Activated CD4-positive, alpha-beta T cell treated with anti-CD3 and anti-CD28 coated beads for 24 hours (primary cell): ENCODE results near the gene TMEM106C.

ENCODE experiments used
- DNase-seq, 2 donors: peaks; one replicate each; pipeline ENCODE4 v3.0.0-alpha.2; 2020; ENCODE audit warnings: low read depth in 2 of 2

TMEM106C gene

GRCh38 chr12:47963340-47964040 is at the start of gene TMEM106C:
Gene TMEM106C, plus strand, starts transcription at chr12:47963596. Its CDS starts 641 bp downstream, at chr12:47964237.
- DNase-seq: peak; percentile 87 to 88

GRCh38 chr12:47920913-47921312 is 42.5 kb upstream of the TMEM106C start:
- DNase-seq: no peak

GRCh38 chr12:47921907-47922306 is 41.5 kb upstream of the TMEM106C start:
- DNase-seq: no peak

GRCh38 chr12:47927346-47927745 is 36.0 kb upstream of the TMEM106C start:
- DNase-seq: no peak

GRCh38 chr12:47930634-47931033 is 32.8 kb upstream of the TMEM106C start:
- no peak for DNase-seq

GRCh38 chr12:47931187-47931586 is 32.2 kb upstream of the TMEM106C start:
- DNase-seq: no peak

- no peak for DNase-seq
Measured at GRCh38 chr12:47935184-47935583, 28.2 kb upstream of the TMEM106C start.

- no peak for DNase-seq
Measured at GRCh38 chr12:47938093-47938492, 25.3 kb upstream of the TMEM106C start.

GRCh38 chr12:47938594-47938993 is 24.8 kb upstream of the TMEM106C start:
- no peak for DNase-seq

GRCh38 chr12:47939009-47939601 is 24.3 kb upstream of the TMEM106C start:
- no peak for DNase-seq

- DNase-seq: no peak
Measured at GRCh38 chr12:47940773-47941474, 22.5 kb upstream of the TMEM106C start.

GRCh38 chr12:47941475-47941780 is 22.0 kb upstream of the TMEM106C start:
- DNase-seq: no peak

- peak in 1 of 2 donors; percentile 28 for DNase-seq
Measured at GRCh38 chr12:47941871-47942613, 21.4 kb upstream of the TMEM106C start.

- no peak for DNase-seq
Measured at GRCh38 chr12:47942614-47943225, 20.7 kb upstream of the TMEM106C start.

- no peak for DNase-seq
Measured at GRCh38 chr12:47943623-47944340, 19.6 kb upstream of the TMEM106C start.

GRCh38 chr12:47944685-47945340 is 18.6 kb upstream of the TMEM106C start:
- no peak for DNase-seq

- no peak for DNase-seq
Measured at GRCh38 chr12:47945341-47945728, 18.1 kb upstream of the TMEM106C start.

- DNase-seq: no peak
Measured at GRCh38 chr12:47946413-47947323, 16.7 kb upstream of the TMEM106C start.

- DNase-seq: no peak
Measured at GRCh38 chr12:47947341-47947740, 16.1 kb upstream of the TMEM106C start.
